Mononuclear cell (primary cell): ENCODE results near the gene CNTRL. TPM values are rescaled to one million over a fixed set of nuclear protein-coding genes. Genes with fewer than 3 reads are reported as not detected.
"Not testable (repeated sequence)": the region's sequence is repeated elsewhere in the genome, so short reads cannot be mapped to it uniquely, and the experiment has no call there.

ENCODE experiments used
- H3K27me3 ChIP-seq: 2 replicates; pipeline ENCODE4 v1.6.0; 2011; ENCODE audit warnings: low read length, control low read depth; ENCODE audit not compliant: insufficient read depth
- H3K4me1 ChIP-seq: 2 replicates; pipeline ENCODE4 v1.5.1; 2011; ENCODE audit warnings: mild to moderate bottlenecking, low read length, control low read depth; ENCODE audit not compliant: insufficient read depth
- H3K4me3 ChIP-seq: 2 replicates; pipeline ENCODE4 v1.5.1; 2011; ENCODE audit warnings: mild to moderate bottlenecking, low read length, moderate library complexity
- H3K9me3 ChIP-seq: 2 replicates; pipeline ENCODE4 v1.5.1; 2011; ENCODE audit warnings: low read depth, mild to moderate bottlenecking, control low read depth, low read length
- total RNA-seq: library from RNA; depleted of rRNA; stranded (reverse); fragments of >200 nt; gene quantifications from one replicate; pipeline ENCODE4 v1.2.3, GENCODE V29; 2012

CNTRL gene
- total RNA-seq, 1 donor: 35.2 TPM

DNA sequence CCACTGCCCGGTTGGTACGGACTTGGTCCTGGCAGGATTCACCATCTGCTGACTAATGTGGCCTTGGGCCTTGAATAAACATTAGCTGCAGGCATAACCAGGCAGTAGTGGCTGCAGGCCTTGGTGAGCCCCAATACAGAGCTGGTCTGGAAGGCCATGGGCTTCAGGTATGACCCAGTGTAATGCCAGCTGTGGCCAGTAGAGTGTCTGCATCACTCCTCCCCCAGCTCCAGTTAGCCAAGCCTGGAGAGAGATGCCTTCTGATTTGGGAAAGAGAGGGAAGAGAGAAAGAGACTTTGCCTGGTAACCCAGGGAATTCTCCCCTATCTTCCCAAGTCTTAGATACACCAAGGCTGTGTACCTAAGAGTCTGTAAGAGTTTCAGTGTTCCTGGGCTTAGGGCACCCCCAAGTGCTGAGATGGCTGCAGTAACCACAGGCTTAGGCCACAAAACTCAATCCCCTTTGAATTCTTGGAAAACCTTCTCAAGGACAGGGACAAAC is 19.1 kb upstream of the CNTRL start:
- Histone ChIP-seq H3K4me1 (no peaks in the 10 kb centered on the region), H3K4me3 (no peak overlapping the region), H3K9me3 (no peaks in the 10 kb centered on the region), H3K27me3 (no peaks in the 10 kb centered on the region)

DNA sequence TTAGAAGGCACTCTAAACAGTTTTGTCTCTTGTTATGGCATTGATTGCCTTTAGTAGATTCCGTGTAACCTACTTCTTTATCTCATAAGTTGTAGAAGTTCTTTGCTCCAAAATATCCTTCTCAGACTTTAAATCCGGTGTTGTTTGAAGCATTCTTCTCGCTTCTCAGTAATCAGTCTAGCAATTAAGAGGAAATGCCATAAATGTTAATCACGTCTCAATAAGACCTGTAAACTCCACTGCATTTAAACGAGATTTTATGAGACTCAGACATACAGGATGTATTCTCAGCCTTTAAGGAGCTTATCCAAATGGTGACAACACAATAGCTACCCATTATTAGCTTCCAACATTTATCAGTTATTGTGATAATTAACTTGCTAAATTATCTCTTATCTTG is 16.9 kb upstream of the CNTRL start:
- Histone ChIP-seq H3K9me3 (no peaks in the 10 kb centered on the region), H3K4me1 (no peaks in the 10 kb centered on the region), H3K27me3 (no peaks in the 10 kb centered on the region), H3K4me3 (no peak overlapping the region)

DNA sequence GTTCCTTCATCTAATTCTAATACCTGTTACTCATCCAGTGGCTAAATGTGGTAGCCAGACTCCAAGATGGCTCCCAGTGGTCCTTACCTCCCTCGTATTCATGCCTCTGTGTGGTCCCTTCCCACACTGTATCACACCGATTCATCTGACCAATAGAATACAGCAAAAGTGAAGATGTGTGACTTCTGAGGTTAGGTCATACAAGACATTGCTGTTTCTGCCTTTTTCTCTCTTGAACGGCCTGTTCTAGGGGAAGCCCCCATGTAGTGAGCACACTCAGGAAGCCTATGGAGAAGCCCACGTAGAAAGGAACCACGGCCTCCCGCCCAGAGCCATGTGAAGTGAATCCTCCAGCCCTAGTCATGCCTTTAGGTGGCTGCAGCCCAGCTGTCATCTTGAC is 15.2 kb upstream of the CNTRL start:
- no peaks in the 10 kb centered on the region for H3K27me3 ChIP-seq
- H3K4me1 ChIP-seq: no peaks in the 10 kb centered on the region
- no peaks in the 10 kb centered on the region for H3K9me3 ChIP-seq
- H3K4me3 ChIP-seq: no peak overlapping the region

DNA sequence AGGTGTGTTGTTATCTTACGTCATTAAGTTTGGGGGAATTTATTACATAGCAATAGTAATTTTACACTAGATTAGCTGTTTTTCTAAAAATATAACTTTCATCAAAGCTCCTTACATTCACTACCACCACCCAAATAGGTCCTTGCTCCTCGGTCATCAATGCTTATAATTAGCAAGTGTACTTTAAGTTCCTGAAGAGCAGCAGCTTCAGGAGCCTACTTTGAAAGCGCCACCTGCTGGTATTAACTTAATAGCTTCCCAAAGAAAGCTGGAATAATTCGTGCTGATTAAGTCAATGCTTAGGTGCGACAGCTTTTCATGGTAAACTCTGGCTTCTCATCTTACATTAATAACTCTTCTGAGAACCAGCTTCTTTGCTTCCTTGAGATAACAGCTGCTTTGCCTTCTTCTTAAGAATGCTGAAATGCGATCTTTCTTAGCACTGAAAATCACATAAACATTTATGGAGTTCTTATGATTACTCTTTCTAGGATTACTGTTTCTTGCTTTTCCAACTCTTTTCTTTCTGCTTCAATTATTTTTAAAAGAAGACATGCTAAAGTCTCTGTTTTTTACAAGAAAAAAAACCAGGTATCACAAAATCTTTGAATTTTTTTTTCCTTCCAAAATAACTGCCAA is 14.6 kb upstream of the CNTRL start:
- H3K9me3 ChIP-seq: no peaks in the 10 kb centered on the region
- H3K4me1 ChIP-seq: no peaks in the 10 kb centered on the region
- no peaks in the 10 kb centered on the region for H3K27me3 ChIP-seq
- H3K4me3 ChIP-seq: no peak overlapping the region

DNA sequence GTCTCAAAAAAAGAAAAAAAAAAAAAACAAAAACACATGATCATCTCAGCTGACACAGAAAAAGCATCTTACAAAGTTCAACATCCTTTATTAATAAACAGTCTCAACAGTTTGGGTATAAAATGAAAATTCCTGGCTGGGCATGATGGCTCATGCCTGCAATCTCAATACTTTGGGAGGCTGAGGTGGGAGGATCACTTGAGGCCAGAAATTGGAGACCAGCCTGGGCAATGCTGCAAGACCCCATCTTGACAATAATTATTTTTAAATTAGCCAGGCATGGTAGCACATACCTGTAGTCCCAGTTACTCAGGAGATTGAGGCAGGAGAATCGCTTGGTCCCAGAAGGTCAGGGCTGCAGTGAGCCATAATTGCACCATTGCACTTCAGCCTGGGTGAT is 7.9 kb upstream of the CNTRL start:
- Histone ChIP-seq H3K9me3 (no peaks in the 10 kb centered on the region), H3K4me3 (no peak overlapping the region), H3K27me3 (no peaks in the 10 kb centered on the region), H3K4me1 (peaks cover 19% of the 10 kb centered on the region)

DNA sequence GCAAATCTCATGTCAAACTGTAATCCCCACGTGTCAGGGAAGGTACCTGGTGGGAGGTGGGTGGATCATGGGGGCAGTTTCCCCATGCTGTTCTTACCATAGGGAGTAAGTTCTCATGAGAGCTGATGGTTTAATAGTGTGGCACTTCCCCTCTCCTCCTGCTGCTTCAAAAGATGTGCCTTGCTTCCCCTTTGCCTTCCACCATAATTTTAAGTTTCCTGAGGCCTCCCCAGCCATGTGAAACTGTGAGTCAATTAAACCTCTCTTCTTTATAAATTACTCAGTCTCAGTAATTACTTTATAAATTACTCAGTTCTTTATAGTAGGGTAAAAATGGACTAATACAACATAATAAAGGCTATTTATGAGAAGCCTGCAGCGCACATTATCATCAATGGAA is 7.1 kb upstream of the CNTRL start:
- Histone ChIP-seq H3K4me1 (peaks cover 26% of the 10 kb centered on the region), H3K4me3 (no peak overlapping the region), H3K27me3 (no peaks in the 10 kb centered on the region), H3K9me3 (no peaks in the 10 kb centered on the region)

DNA sequence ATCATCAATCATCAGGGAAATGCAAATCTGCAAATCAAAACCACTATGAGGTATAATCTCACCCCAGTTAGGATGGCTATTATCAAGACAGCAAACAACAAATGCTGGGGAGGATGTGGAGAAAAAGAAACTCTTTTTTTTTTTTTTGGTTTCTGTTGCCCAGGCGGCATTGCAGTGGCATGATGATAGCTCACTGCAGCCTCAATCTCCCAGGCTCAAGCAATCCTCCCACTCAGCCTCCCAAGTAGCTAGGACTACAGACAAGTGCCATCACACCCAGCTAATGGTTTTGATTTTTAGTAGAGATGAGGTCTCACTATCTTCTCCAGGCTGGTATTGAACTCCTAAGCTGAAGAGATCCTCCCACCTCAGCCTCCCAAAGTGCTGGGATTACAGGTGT is 5.4 kb upstream of the CNTRL start:
- Histone ChIP-seq H3K4me3 (no peak overlapping the region), H3K27me3 (no peaks in the 10 kb centered on the region), H3K4me1 (peaks cover 43% of the 10 kb centered on the region), H3K9me3 (no peaks in the 10 kb centered on the region)

DNA sequence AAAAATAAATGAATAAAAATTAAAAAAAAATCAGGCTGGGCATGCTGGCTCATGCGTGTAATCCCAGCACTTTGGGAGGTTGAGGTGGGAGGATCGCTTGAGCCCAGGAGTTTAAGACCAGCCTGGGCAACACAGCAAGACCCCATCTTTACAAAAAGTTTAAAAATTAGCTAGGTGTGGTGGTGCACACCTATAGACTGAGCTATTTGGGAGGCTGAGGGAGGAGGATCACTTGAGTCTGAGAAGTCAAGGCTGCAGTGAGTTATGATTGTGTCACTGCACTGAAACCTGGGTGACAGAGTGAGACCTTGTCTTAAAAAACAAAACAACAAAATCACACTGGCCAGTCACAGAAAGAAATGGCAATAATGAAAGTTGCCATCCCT is 3.4 kb upstream of the CNTRL start:
- H3K9me3 ChIP-seq: no peaks in the 10 kb centered on the region
- no peaks in the 10 kb centered on the region for H3K27me3 ChIP-seq
- peak overlapping the region; percentile 52 for H3K4me3 ChIP-seq
- H3K4me1 ChIP-seq: peaks cover 47% of the 10 kb centered on the region

DNA sequence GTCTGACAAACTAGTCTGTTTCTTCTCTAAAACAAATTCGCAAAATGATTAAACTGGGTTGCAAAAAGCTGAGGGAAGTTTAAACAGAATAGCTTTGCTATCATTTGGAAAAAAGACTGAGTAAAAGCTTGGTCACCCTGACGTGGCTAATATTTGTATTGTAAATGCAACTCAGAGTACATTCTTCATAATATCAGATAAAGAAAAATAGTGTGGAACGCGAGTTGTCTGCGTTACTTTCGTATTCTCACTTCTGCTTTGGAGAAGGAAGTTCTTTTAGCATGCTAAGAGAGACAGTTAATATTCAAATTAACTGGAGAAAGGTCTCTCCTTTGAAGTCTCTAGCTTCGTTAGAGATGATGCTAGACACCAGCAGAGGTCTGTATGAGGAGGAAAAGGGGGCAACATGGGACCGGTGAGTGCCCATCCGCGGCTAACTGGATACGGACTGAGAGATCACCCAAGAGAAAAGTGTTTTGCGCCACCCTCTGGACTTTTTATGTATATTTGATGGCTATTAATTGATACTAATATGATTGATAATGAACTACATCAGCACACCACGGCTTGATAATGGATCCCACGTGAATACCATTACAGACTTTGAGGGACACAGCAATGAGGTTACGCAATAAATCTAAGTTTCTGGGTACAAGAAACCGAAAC is 2.9 kb upstream of the CNTRL start:
- H3K9me3 ChIP-seq: no peaks in the 10 kb centered on the region
- H3K4me1 ChIP-seq: peaks cover 53% of the 10 kb centered on the region
- no peaks in the 10 kb centered on the region for H3K27me3 ChIP-seq
- H3K4me3 ChIP-seq: peak overlapping the region; percentile 52

DNA sequence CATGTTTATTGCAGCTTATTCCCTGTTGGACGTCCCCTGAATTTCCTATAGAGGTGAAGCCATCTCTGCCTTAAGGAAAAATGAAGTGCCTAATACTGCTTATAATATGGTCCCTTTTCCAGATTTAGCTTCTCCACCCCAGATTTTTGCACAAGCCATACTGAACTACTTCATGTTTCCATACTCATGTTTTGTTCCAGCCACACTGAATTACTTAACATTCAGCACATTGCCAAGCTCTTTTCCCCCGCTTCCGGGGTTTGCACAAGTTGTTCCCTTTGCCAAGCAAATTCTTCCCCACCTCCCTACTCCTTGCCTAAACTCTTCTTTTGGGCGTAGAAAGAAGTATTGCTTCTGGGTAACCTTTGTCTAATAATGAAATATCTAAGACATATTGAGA is 1.7 kb upstream of the CNTRL start:
- H3K4me3 ChIP-seq: no peak overlapping the region
- H3K9me3 ChIP-seq: no peaks in the 10 kb centered on the region
- H3K4me1 ChIP-seq: peaks cover 50% of the 10 kb centered on the region
- H3K27me3 ChIP-seq: no peaks in the 10 kb centered on the region

DNA sequence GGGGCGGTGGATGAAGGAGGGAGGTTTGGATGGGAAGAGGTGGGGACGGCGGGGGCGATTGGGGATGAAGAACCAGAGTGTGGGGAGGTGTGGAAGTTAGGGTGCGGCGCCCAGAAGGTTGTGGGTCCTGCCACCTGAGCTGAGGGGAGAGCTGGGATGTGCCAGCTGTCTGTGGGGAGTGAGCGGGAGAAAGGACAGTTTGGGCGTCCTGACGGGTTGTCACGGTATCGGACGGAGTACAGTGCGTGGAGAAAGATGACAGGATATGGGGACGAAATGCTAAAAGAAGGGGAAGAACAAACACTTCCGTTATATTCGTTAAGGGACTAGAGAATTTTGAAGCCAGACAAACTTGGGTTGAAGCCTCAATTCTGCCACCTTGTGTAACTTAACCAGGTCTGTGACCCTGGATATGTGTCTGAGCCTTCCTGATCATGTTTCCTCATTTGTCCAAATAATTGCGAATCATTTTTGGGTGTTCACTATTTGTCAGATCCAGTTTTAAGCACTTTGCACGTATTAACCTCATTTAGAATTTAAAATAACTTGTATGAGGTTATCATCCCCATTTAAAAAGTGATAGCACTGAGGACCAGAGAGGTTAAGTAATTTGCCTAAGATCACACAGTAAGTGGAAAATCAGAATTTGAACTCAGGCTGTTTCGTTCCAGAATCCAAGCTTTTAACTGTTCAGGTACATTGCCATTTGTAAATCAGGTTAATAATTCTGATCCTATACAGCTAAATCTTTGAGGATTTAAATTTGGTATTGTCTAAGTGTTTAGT is 689 bp downstream of the CNTRL start:
- Histone ChIP-seq H3K4me3 (peak overlapping the region; percentile 87), H3K4me1 (peaks cover 45% of the 10 kb centered on the region), H3K9me3 (no peaks in the 10 kb centered on the region), H3K27me3 (no peaks in the 10 kb centered on the region)

DNA sequence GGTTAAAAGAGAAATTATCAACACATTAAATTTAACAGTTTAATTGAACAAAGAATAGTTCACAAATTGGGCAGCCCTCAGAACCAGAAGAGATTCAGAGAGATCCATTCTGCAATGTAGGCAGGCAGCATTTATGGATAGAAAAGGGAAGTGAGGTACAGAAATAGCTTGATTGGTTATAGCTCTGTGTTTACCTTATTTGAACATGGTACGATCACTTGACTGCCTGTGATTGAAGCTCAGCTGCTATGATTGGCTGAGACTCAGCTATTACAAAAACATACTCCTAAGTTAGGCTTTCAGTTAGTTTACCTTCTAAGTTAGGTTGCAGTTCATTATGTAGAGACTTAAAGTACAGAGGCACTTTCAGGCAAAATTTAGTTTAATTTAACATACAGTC is 7.3 kb downstream of the CNTRL start:
- H3K4me1 ChIP-seq: peaks cover under 1% of the 10 kb centered on the region
- H3K9me3 ChIP-seq: no peaks in the 10 kb centered on the region
- H3K27me3 ChIP-seq: no peaks in the 10 kb centered on the region
- H3K4me3 ChIP-seq: no peak overlapping the region

DNA sequence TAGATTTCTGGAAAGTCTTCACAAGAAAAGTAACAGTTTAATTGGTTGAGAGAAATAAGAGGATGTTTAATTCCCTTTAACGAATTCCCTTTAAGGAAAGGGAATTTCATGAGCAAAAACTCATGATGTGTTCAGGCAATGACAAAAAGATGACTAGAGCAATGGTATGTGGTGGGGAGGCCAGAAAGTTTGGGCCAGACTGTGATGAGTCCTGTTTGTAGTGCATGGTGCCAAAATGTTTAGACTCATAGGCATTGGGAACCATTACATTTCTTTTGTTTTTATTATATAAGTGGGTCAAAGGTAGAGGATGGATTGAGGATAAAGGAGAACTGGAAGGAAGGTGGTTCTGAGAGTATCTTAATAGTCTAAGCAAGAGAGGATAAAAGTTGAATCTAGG is 10.9 kb downstream of the CNTRL start:
- no peaks in the 10 kb centered on the region for H3K27me3 ChIP-seq
- peaks cover 14% of the 10 kb centered on the region for H3K4me1 ChIP-seq
- H3K4me3 ChIP-seq: no peak overlapping the region
- H3K9me3 ChIP-seq: no peaks in the 10 kb centered on the region

DNA sequence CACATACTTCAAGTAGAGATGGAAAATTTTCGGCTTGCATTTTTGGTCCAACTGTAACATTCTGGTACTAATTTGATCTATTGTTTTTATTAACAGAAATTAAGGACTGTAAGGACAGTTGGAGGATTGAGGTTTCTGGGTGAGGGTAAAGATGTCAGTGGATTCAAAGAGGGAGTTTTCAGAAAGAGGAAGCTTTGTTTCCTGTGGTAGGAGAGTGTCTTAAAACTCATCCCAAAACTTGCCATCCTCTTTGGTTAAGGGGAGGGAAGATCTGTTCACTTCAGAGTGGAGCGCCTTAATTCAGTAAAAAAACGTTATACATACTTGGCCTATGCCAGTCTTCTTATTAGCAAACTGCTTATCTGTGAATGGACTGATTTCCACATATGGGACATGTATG is 13.8 kb downstream of the CNTRL start:
- Histone ChIP-seq H3K4me1 (peaks cover 14% of the 10 kb centered on the region), H3K27me3 (no peaks in the 10 kb centered on the region), H3K4me3 (no peak overlapping the region), H3K9me3 (no peaks in the 10 kb centered on the region)

DNA sequence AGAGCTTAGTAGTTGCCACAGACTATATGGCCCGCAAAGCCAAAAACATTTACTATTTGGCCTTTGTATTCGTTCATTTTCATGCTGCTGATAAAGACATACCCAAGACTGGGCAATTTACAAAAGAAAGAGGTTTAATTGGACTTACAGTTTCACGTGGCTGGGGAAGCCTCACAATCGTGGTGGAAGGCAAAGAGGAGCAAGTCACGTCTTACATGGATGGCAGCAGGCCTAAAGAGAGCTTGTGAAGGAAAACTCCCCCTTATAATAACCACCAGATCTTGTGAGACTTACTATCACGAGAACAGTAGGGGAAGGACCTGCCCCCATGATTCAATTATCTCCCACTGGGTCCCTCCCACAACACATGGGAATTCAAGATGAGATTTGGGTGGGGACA is 16.0 kb downstream of the CNTRL start:
- H3K27me3 ChIP-seq, H3K4me3 ChIP-seq, H3K9me3 ChIP-seq: not testable (repeated sequence)
- H3K4me1 ChIP-seq: peaks cover 14% of the 10 kb centered on the region
